Activated T-cell treated with anti-CD3 and anti-CD28 coated beads, Interleukin-2, amount 50 U/mL, for 48 hours (primary cell): ENCODE results near the gene OMP.
"Not testable (repeated sequence)": the region's sequence is repeated elsewhere in the genome, so short reads cannot be mapped to it uniquely, and the experiment has no call there.

Experiments used
- DNase-seq, 2 experiments: peaks; one replicate each; pipeline ENCODE4 v3.0.0-alpha.2; 2020

OMP gene

DNA sequence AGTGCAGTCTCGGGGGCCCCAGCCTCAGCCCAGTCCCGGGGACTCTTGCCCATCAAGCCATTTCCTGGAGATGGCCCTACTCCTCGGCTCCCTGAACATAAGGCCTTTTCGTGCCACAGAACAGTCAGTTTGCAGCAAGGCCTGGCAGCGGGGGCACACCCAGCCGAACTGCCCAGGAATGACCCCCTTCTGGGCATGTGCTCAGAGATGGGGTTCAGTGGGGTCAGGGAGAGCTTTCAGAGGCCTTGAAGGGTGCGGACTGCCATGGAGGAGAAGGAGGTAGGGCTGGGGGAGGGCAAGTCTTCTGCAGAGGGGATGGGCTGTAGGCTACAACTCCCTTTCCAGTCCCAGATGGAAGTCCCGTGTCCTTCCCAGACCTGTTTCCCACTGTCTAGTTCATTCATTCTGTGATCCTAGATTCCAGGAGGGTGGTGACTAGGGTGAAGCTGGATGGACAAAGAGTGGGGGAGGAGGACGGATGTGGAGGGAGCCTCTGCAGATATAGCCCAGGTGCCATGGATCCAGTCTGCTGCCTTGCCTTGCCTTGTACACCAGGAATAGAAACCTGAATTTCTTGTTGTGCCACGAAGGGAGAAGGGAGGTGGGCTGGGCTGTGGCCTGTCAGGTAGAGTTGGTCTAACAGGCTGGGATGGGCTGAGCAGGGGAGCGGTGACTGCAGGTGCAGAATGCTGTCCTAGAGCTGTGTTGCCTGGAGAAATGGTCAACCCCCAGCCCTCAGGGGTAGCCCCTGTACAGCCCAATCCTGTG, 14.2 kb upstream of the OMP start:
- no peak for DNase-seq

GRCh38 chr11:77089004-77089545, 13.6 kb upstream of the OMP start:
- no peak for DNase-seq

GRCh38 chr11:77090046-77090372, 12.6 kb upstream of the OMP start:
- no peak for DNase-seq

DNA sequence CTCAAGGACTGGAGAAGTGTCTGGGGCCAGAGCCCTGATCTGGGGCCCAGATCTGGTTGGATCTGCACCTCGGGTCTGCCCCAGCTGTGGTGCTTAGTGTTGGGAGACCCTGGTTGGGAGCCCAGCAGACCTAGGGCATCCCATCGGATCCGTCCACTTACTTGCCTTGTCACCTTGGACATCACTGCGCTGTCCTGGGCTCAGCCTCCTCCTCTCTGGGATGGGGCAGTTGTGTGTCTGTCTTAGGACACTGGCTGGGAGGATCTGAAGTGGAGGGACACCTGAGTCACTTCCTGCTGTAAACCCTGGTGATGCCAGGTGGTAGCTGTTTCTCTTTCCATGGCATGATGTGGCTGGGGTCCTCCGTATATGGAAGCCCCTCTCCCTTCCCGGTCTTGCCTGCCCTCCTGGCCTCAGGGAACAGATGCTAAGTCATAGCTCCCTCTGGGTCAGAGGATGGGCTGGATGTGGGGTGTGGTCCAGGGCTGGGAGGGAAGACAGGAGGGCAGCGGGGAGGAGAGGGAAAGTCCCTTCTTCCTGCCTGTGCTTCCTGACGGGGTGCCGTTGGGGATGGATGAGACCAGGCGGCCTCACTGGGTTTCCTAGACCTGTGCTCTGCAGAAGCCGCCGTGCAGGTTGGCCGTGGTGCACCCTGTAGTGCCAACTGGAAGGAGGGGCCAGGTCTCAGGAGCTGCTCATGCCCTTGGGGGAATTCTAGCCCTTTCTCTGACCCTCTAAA, 12.1 kb upstream of the OMP start:
- DNase-seq: no peak

- DNase-seq: peak; percentile 87 to 89
These were observed 11.3 kb upstream of the OMP start for GRCh38 chr11:77091146-77091940.

DNA sequence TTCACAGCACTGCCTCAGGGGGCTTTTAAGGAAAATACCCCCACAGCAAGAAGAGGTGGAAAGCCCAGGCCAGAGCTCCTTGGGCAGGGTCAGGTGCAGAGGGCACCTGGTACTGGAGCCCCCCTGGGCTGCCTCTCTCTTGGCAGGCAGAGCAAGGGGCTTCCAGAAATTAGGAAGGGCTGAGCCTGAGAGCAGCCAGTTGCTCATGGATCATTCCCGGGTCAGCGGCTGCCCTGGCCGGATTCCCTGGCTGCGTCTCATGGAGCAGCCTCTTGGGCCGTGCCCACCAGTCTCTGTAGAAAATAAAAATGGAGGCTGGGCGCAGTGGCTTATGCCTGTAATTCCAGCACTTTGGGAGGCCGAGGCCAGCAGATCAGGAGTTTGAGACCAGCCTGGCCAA, 10.3 kb upstream of the OMP start:
- DNase-seq: no peak

DNA sequence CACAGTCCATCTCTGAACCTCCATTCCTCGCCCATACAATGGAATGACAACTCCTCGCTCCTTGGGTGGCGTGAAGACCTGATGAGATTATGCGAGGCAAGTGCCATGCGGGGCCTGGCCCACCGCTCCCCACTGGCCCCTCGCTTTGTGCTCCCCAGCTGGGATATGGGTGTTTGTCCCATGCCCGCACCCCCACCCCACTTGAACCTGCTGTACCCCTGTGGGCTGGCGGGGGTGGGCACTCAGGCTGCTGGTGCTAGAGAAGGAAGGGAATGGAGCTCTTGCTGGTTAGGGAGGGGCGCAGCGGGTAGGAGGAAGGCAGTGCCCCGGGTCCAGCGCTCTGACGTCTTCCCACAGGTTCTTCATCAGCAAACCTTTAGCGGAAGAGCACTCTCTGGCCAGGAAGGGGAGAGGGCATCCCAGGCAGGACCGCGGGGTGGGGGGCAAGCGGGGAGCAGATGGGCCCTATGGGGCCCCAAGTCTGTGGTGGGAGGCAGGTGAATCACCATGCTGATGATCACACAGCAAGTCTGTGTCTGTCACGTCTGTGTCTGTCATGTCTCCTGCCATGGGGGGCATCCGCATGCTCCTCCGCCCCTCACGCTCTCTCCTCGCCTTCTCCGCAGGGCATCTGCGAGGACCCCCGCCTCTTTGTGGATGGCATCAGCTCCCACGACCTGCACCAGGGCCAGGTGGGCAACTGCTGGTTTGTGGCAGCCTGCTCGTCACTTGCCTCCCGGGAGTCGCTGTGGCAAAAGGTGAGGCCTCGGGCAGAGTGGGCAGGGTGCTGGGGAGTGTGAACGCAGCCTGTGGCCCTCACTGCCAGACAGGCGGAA, 9.4 kb upstream of the OMP start:
- no peak for DNase-seq

GRCh38 chr11:77093987-77094840, 8.4 kb upstream of the OMP start:
- DNase-seq: no peak

DNA sequence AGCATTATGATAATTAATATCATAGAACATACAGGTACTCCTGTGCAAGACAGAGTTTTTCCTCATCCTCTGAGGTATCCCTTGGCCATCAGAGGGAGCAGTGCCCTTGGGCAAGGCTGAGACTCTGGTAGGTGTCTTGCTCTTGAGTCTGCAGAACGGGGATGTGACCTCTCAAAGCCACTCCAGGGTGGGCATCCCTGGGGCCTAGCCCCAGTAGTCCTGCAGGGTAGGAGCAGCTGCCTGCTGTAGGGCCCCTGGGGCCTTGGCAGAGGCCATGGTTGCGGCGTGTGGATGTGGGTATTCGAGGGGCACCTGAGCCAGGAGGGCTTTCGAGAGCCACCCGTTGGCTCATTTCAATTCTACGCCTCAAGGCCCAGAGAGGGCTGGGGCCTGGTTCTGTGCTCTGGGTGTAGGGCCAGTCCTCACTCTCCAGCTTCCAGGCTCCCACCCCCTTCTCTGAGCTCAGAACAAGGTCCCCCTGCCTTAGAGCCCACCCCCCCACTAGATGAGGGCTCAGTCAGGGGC, 7.7 kb upstream of the OMP start:
- no peak for DNase-seq

DNA sequence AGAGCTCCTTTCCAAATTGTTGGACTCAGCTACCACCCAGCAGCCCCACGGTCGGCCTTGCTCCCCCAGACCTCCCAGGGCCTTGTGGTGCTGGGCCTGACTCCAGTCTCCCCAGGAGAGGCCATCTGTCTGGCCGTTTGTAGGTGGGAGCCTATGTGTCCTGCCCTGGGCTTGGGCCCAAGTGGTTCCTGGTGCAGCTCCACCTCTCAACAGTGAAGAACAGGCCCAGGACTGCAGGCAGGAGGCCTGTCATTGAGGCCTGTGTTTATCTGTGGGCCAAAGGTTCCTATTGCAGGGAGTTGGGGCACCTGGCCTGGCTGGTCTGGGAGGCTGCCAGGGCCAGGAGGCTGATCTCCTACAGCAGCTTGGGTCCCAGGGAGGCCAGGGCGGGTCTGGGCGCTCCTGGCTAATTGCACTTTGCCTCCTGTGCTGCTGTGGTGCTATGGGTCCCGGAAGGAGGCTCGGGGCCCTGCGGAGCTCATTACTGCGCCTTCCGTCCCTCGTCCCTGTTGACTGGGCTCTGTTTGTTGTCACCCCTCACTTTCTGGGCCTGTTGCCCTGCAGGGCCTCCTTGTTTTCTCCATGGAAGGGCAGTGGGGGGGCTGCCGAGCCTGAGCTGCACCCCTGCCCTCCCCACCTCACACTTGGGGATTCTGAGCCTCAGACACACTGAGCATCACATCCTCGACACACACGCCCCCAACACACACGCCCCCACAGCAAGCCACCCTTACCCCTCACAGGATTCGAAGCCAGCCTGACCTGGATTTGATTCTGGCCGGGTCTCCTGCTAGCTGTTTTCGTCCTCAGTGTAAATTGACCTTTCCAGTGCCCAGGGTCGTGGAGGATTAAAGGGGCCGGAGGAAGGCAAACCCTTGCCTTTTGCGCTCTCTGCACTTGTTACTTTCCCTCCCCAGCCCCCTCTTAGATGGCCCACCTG, 6.8 kb upstream of the OMP start:
- DNase-seq: no peak

- DNase-seq: no peak
These were observed 6.0 kb upstream of the OMP start for GRCh38 chr11:77096591-77097019.

GRCh38 chr11:77097180-77097579, 5.5 kb upstream of the OMP start:
- not testable (repeated sequence) for DNase-seq

DNA sequence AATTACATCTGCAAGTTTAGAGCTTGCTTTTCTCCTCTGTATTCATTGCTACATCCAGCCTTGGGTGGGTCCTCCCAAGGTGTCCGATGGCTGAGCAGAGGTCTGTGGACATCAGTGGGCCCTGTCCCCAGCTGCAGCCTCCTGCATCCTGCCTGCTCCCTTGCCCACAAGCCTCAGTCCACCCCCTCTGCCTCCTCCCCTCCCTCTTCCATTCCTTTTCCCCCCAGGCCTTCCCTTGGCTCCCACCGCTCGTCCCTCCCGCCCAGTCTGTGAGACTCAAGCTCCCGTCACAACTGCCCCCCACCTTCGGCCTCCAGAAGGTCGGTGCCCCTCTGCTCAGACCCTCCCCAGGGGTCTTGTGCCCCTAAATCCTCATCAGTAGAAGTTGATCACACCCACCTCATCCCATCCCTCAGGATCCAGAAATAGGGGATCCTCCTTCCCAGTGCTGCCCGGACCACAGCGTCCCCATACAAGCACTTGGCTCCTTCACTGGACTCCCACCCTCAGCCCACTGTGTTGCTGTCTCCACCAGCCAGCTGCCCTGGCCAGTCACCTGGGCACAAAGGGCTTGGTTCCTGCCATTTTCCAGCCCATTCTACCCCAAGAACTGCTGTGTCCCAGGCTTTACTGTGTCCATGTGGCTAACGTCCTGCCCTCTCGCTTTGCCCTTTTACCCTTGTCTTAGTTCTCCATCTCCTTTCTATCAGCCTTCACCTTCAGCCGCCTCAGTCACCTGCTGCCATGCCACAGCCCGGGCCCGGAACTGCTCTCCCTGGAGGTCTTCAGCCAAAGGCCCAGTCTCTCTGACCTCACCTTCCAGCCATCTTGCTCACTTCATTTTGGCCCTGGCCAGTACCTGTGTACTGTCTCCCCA, 2.2 kb upstream of the OMP start:
- no peak for DNase-seq

GRCh38 chr11:77101043-77101537, 1.6 kb upstream of the OMP start:
- no peak for DNase-seq

GRCh38 chr11:77103319-77103718, 679 bp downstream of the OMP start:
- DNase-seq: no peak

GRCh38 chr11:77104727-77105126, 2.1 kb downstream of the OMP start:
- DNase-seq: no peak

GRCh38 chr11:77106321-77106720, 3.7 kb downstream of the OMP start:
- no peak for DNase-seq

DNA sequence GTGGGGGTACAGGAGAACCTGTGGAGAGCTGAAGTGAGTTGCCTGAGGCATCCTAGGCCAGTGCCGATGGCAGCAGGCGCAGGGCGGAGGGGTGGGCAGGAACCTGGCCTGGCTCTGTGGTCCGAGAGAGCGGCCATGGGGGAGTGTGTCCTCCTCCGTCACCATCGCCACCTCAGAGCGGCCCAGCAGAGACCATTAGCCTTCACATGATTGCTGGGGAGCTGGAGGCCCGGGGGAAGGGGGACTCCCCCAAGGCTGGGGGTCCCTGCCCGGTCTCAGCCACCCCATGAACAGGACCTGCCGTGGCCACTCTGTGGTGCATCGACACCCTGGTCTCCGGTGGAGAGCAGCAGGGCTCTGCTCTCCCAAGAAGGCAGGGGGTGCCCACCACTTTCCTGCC, 4.1 kb downstream of the OMP start:
- DNase-seq: no peak

DNA sequence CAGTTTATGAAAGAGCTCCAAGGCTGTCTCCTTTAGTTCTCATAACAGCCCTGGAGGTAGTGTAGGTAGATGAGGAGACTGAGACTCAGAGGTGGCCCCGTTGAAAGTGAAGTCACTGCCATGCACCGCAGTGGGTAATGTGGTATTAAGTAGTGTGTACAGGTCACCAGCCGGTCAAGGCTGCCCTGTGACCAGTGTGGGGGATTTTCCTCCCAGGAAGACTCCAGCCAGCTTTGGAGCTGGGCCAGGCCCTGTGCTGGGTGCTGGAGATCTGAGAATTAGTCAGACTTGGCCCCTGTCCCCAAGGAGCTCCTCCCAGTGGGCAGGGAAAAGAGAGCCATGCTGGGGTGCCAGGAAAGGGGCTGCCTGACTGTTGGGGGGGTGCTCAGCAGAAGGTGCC, 5.3 kb downstream of the OMP start:
- DNase-seq: no peak
